GM12878 (cell line): ENCODE measurements around the gene ORAI3. TPM values are rescaled to one million over a fixed set of nuclear protein-coding genes. Genes with fewer than 3 reads are reported as not detected.

ENCODE experiments used
- ATAC-seq: fragments of 200-7000 bp; cut with Tn5 transposase; 3 replicates; pipeline ENCODE4 v1.9.1; 2020; ENCODE audit warnings: mild to moderate bottlenecking, moderate library complexity
- BruUV-seq: library from RNA; stranded (reverse); fragments of 400-500 nt; replicated peaks from 2 replicates; lab custom pipeline; 2021; lab: Mats Ljungman, UMichigan
- CTCF ChIA-PET: fragments of 300-600 bp; sonication (Branson Sonifier 250); formaldehyde crosslinking; extraction: SDS; loops from one replicate; lab custom pipeline; 2021; ENCODE audit warnings: inconsistent platforms; lab: Yijun Ruan, JAX
- POLR2A ChIA-PET: fragments of 350-600 bp; formaldehyde crosslinking; extraction: SDS; loops from one replicate; lab custom pipeline; 2021; ENCODE audit warnings: inconsistent platforms; lab: Charles Lee
- RAD21 ChIA-PET: fragments of 300-600 bp; sonication (Branson Sonifier 250); formaldehyde crosslinking; loops from one replicate; lab custom pipeline; 2023; ENCODE audit warnings: antibody characterized with exemption; ENCODE audit not compliant: unreplicated experiment; lab: Charles Lee
- SMC1A ChIA-PET: fragments of 300-600 bp; sonication (Branson Sonifier 250); formaldehyde crosslinking; loops from one replicate; lab custom pipeline; 2023; ENCODE audit not compliant: unreplicated experiment, uncharacterized antibody; lab: Charles Lee
- DNase-seq: peaks from one replicate; pipeline ENCODE4 v3.0.0-alpha.2; 2011; ENCODE audit warnings: low read depth, low spot score
- FAIRE-seq: peaks from 3 replicates; lab custom pipeline; 2011; peaks lifted over from hg19 to GRCh38; lab: Jason Lieb, UNC
- H2AFZ ChIP-seq: 2 replicates; pipeline ENCODE4 v1.6.0; 2011; ENCODE audit warnings: low read depth, low read length, control low read depth; ENCODE audit not compliant: control insufficient read depth
- H3K27ac ChIP-seq: 2 replicates; pipeline ENCODE4 v1.5.1; 2011; ENCODE audit warnings: control low read depth; ENCODE audit not compliant: control insufficient read depth, insufficient read depth
- H3K27me3 ChIP-seq, 2 experiments: replicated peaks in 1 of 2; 2 replicates each; pipeline versions ENCODE4 v1.6.0 to v1.6.1; 2011; ENCODE audit warnings: low read length in 1 of 2; ENCODE audit not compliant: control insufficient read depth in 2 of 2, insufficient read depth in 2 of 2
- H3K36me3 ChIP-seq, 2 experiments: 2 replicates each; pipeline ENCODE4 v1.5.1; 2011; ENCODE audit warnings: low read length in 1 of 2; ENCODE audit not compliant: control insufficient read depth in 2 of 2, insufficient read depth in 2 of 2
- H3K4me1 ChIP-seq: 2 replicates; pipeline ENCODE4 v1.6.1; 2011; ENCODE audit warnings: mild to moderate bottlenecking, low read length, moderate library complexity, mixed read lengths; ENCODE audit not compliant: control insufficient read depth, insufficient read depth
- H3K4me2 ChIP-seq: 2 replicates; pipeline ENCODE4 v1.6.0; 2011; ENCODE audit warnings: control low read depth; ENCODE audit not compliant: control insufficient read depth, insufficient read depth
- H3K4me3 ChIP-seq: fragments of 200-600 bp; sonication (generic); 2 replicates; pipeline ENCODE4 v1.5.1; 2016
- H3K79me2 ChIP-seq: 2 replicates; pipeline ENCODE4 v1.6.0; 2011; ENCODE audit warnings: low read length; ENCODE audit not compliant: control insufficient read depth, insufficient read depth
- H3K9ac ChIP-seq: 2 replicates; pipeline ENCODE4 v1.8.0; 2011; ENCODE audit warnings: low read length, control low read depth, mixed read lengths; ENCODE audit not compliant: control insufficient read depth, insufficient read depth
- H3K9me3 ChIP-seq: replicated peaks from 3 replicates; pipeline ENCODE4 v1.5.1; 2011; ENCODE audit warnings: mild to moderate bottlenecking, low read length; ENCODE audit not compliant: control insufficient read depth, insufficient read depth
- H4K20me1 ChIP-seq: 2 replicates; pipeline ENCODE4 v1.6.0; 2011; ENCODE audit not compliant: control insufficient read depth, insufficient read depth
- CBFB ChIP-seq: IDR thresholded peaks from 2 replicates; pipeline ENCODE4 v1.6.1; 2016; ENCODE audit warnings: antibody characterized with exemption, low read depth
- CREM ChIP-seq: IDR thresholded peaks from 2 replicates; pipeline ENCODE4 v1.6.1; 2014; ENCODE audit warnings: antibody characterized with exemption, low read depth
- EED ChIP-seq: sonication (generic); IDR thresholded peaks from 2 replicates; pipeline ENCODE4 v1.6.1; 2016; ENCODE audit warnings: antibody characterized with exemption, low read depth
- JUND ChIP-seq: IDR thresholded peaks from 2 replicates; pipeline ENCODE4 v1.6.1; 2012; ENCODE audit warnings: low read depth, mild to moderate bottlenecking, low read length, improper control_type of control experiment, moderate library complexity
- KLF5 ChIP-seq: fragments of 450-650 bp; IDR thresholded peaks from 2 replicates; pipeline ENCODE4 v1.6.1; 2014; ENCODE audit warnings: mild to moderate bottlenecking; ENCODE audit not compliant: partially characterized antibody
- MYC ChIP-seq: IDR thresholded peaks from 2 replicates; pipeline ENCODE4 v1.6.1; 2011; ENCODE audit warnings: mild to moderate bottlenecking, low read length, moderate library complexity, inconsistent platforms; ENCODE audit not compliant: insufficient read depth, insufficient replicate concordance, insufficient read length, severe bottlenecking
- POLR2A ChIP-seq: IDR thresholded peaks from 2 replicates; pipeline ENCODE4 v1.6.1; 2011; ENCODE audit warnings: low read depth, mild to moderate bottlenecking, low read length
- RB1 ChIP-seq: fragments of 450-650 bp; formaldehyde crosslinking; IDR thresholded peaks from 2 replicates; pipeline ENCODE4 v1.6.1; 2017; ENCODE audit warnings: mild to moderate bottlenecking, borderline replicate concordance
- SIN3A ChIP-seq: IDR thresholded peaks from 2 replicates; pipeline ENCODE4 v1.6.1; 2012; ENCODE audit warnings: low read depth, low read length, improper control_type of control experiment
- SREBF2 ChIP-seq: IDR thresholded peaks from 2 replicates; pipeline ENCODE4 v1.6.1; 2012; ENCODE audit warnings: mild to moderate bottlenecking, low read length
- ZBTB11 ChIP-seq: fragments of 450-650 bp; formaldehyde crosslinking; IDR thresholded peaks from 2 replicates; pipeline ENCODE4 v1.5.0; 2022; ENCODE audit warnings: mild to moderate bottlenecking, missing genetic modification characterization
- ZNF274 ChIP-seq: IDR thresholded peaks from one replicate; pipeline ENCODE4 v1.8.0; 2011; ENCODE audit not compliant: insufficient read length, insufficient read depth
- WGBS: methylation state at CpG from one replicate; pipeline ENCODE4 v1.1.6; 2016; ENCODE audit warnings: low lambda C conversion rate; ENCODE audit not compliant: insufficient replicate concordance, insufficient coverage; ENCODE audit errors: missing lambda C conversion rate; 5-methylcytosine and 5-hydroxymethylcytosine counted together
- in situ Hi-C: fragments of 300-500 bp; cut with MboI; formaldehyde crosslinking; loops from 9 replicates; pipeline ENCODE4 v1.14.3; 2018; ENCODE audit warnings: mixed read lengths
- intact Hi-C: fragments of 100-400 bp; cut with micrococcal nuclease; formaldehyde crosslinking; loops from one replicate; pipeline ENCODE4 v1.14.2; 2022; ENCODE audit not compliant: unreplicated experiment
- polyA plus RNA-seq, 11 experiments: library from polyadenylated mRNA; depleted of rRNA in 4 of 11; unstranded in 6 of 11; stranded (reverse) in 5 of 11; fragments of >200 nt; fragmentation: Nextera tagmentation in 4 of 11; fragmentation: Illumina TruSeq in 1 of 11; extraction: Ambion mirVana in 4 of 11; extraction: Trizol in 1 of 11; gene quantifications; 1 replicate in 1 of 11; 2 replicates in 10 of 11; pipeline versions ENCODE4 v1.2.1 to v1.2.3, GENCODE V29; 2011 to 2016; ENCODE audit warnings: inconsistent platforms in 2 of 11, missing spikeins in 2 of 11, low read depth in 1 of 11
- total RNA-seq, 4 experiments: library from RNA; depleted of rRNA in 3 of 4; stranded (reverse); fragments of >200 nt in 3 of 4; fragmentation: Illumina TruSeq in 1 of 4; extraction: Trizol in 1 of 4; gene quantifications; 2 replicates each; pipeline versions ENCODE4 v1.2.1 to v1.2.3, GENCODE V29; 2013 to 2021

The ORAI3 gene
- total and polyA plus RNA-seq, 10 of the 15 experiments (the other 5 are each of a cell fraction or from before 2014, with no cell fraction given), result 3.4 to 21.9 (median 16.2) TPM

- Histone ChIP-seq H2AFZ (no peak overlapping the region), H3K9me3 (no peaks in the 10 kb centered on the region), H3K4me3 (no peak overlapping the region), H4K20me1 (no peaks in the 10 kb centered on the region), H3K27ac (no peak overlapping the region), H3K9ac (no peak overlapping the region), H3K4me1 (no peaks in the 10 kb centered on the region), H3K27me3 (no peaks in the 10 kb centered on the region), H3K36me3 (peaks cover 29 to 31% of the 10 kb centered on the region in 2 experiments), H3K4me2 (no peak overlapping the region), H3K79me2 (no peaks in the 10 kb centered on the region; the same call in 1 of the 2 replicates)
- ChIA-PET RAD21 (no interaction called here), CTCF (interaction anchor here (1.2 kb wide), 1 partner anchor 11 kb away, joined by 4 read pairs; no protein-coding TSS in a partner anchor), POLR2A (no interaction called here), SMC1A (no interaction called here)
- ATAC-seq, result no peak
- in situ Hi-C loops (no loop called here), intact Hi-C loops (no loop called here)
- WGBS, result 92% methylated on average over 33 of the region's 33 CpGs
- BruUV-seq, result no TSS peak
- no peak for TF ChIP-seq CREM
- peak; percentile 47; the same call in 1 of the 2 replicates for TF ChIP-seq POLR2A
- DNase-seq, result no peak
- no peak for FAIRE-seq
Observed at GRCh38 chr16:30964574-30965226, 15.8 kb downstream of the ORAI3 start.

DNA sequence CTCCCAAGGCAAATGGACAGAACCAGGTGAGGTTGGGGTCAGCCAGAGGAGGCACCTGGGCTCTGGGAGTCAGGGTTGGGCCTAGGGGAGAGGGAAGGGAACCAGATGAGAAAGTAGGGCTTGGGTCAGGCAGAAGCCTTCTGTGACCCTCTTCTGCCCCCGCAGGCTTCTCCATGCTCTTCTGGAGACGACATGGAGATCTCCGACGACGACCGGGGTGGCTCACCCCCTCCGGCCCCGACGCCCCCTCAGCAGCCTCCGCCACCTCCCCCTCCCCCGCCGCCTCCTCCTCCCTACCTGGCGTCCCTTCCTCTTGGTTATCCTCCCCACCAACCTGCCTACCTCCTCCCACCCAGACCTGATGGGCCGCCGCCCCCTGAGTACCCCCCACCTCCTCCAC lies 16.6 kb downstream of the ORAI3 start:
- ChIA-PET RAD21 (no interaction called here), CTCF (interaction anchor here (1.2 kb wide), 1 partner anchor 12 kb away, joined by 4 read pairs; no protein-coding TSS in a partner anchor), POLR2A (no interaction called here), SMC1A (no interaction called here)
- no peak for ATAC-seq
- no TSS peak for BruUV-seq
- Histone ChIP-seq H3K36me3 (peaks cover 22 to 31% of the 10 kb centered on the region in 2 experiments), H3K9me3 (no peaks in the 10 kb centered on the region), H4K20me1 (no peaks in the 10 kb centered on the region), H3K4me1 (no peaks in the 10 kb centered on the region), H3K9ac (no peak overlapping the region), H2AFZ (no peak overlapping the region), H3K27me3 (no peaks in the 10 kb centered on the region), H3K27ac (no peak overlapping the region), H3K4me3 (no peak overlapping the region), H3K4me2 (no peak overlapping the region), H3K79me2 (no peaks in the 10 kb centered on the region)
- FAIRE-seq, result no peak
- no CpG with 5 or more reads among the region's 15 CpGs for WGBS
- intact Hi-C loops (no loop called here), in situ Hi-C loops (no loop called here)
- DNase-seq, result no peak
- TF ChIP-seq RB1 (no peak), KLF5 (no peak), MYC (no peak), ZNF274 (no peak), SREBF2 (no peak), JUND (no peak), EED (no peak), ZBTB11 (CRISPR knock-in tag) (no peak), SIN3A (no peak), CBFB (no peak)
